ENCODE measurements around the gene MAGED4. TPM values are rescaled to one million over a fixed set of nuclear protein-coding genes. Genes with fewer than 3 reads are reported as not detected.
"Not testable (repeated sequence)": the region's sequence is repeated elsewhere in the genome, so short reads cannot be mapped to it uniquely, and the experiment has no call there.

The MAGED4 gene
- 1 to 10 TPM in 1 of 2 experiments, under 1 TPM in 1; 0.97 to 1.3 TPM for total RNA-seq

GRCh38 chrX:52184440-52185077 lies at the start of gene MAGED4:
MAGED4 (plus strand) TSS chrX:52184888; CDS start chrX:52185923, 1,035 bp downstream.
- not testable (repeated sequence) for H3K27ac Mint-ChIP-seq, H3K4me1 Mint-ChIP-seq, H3K4me3 Mint-ChIP-seq, H3K36me3 Mint-ChIP-seq, DNase-seq, H3K27me3 Mint-ChIP-seq, H3K9me3 Mint-ChIP-seq

DNA sequence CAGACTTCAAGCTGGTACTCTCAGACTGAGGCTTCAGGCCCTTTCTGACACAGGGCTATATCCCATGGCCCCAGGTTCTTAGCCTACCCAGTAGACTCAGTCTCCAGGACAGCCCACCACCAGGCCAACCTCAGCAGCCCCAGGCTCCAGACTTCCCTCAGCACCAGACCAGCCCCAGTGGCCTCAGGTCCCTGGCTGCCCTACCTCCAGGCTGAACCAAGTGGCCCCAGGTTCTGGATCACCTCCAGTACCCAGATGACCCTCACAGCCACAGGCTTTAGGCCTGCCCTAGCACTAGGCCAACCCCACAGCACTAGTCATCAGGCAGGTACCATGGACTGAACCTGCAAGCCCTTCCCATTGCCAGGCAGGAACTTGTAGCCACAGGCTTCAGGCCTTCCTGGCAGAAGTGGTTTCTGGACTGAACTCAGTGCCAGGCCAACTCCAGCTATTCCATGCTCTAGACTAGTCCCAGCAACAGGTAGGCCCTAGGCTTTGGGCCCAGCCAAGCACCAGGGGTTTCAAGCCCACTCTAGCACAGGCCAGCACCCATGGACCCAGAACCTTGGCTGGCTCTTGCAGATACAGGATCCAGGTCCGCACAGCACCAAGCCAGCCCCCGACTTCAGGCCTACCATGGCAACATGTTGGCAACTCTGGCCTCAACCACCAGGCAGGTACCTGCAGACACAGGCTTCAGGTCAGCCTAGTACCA lies 45.7 kb upstream of the MAGED4 start:
- Mint-ChIP-seq H3K9me3 (no peaks in the 10 kb centered on the region), H3K4me3 (no peak overlapping the region), H3K4me1 (no peaks in the 10 kb centered on the region), H3K36me3 (no peaks in the 10 kb centered on the region), H3K27ac (no peak overlapping the region), H3K27me3 (no peaks in the 10 kb centered on the region)
- DNase-seq, result no peak

- no peak overlapping the region for H3K4me3 Mint-ChIP-seq
- no peaks in the 10 kb centered on the region for H3K9me3 Mint-ChIP-seq
- DNase-seq, result no peak
- no peaks in the 10 kb centered on the region for H3K36me3 Mint-ChIP-seq
- no peak overlapping the region for H3K27ac Mint-ChIP-seq
- H3K4me1 Mint-ChIP-seq, result no peaks in the 10 kb centered on the region
- H3K27me3 Mint-ChIP-seq, result no peaks in the 10 kb centered on the region
These were observed 45.2 kb upstream of the MAGED4 start for GRCh38 chrX:52139545-52139895.

GRCh38 chrX:52140020-52140419 lies 44.7 kb upstream of the MAGED4 start:
- no peak for DNase-seq
- no peaks in the 10 kb centered on the region for H3K27me3 Mint-ChIP-seq
- no peaks in the 10 kb centered on the region for H3K4me1 Mint-ChIP-seq
- no peak overlapping the region for H3K4me3 Mint-ChIP-seq
- H3K36me3 Mint-ChIP-seq, result no peaks in the 10 kb centered on the region
- H3K27ac Mint-ChIP-seq, result no peak overlapping the region
- no peaks in the 10 kb centered on the region for H3K9me3 Mint-ChIP-seq

DNA sequence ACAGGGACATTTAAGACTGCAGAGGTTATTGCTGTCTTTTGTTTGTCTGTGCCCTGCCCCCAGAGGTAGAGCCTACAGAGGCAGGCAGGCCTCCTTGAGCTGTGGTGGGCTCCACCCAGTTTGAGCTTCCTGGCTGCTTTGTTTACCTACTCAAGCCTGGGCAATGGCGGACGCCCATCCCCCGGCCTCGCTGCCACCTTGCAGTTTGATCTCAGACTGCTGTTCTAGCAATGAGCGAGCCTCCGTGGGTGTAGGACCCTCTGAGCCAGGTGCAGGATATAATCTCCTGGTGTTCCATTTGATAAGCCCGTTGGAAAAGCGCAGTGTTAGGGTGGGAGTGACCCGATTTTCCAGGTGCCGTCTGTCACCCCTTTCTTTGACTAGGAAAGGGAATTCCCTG lies 34.0 kb upstream of the MAGED4 start:
- H3K36me3 Mint-ChIP-seq, H3K4me3 Mint-ChIP-seq, DNase-seq, H3K27me3 Mint-ChIP-seq, H3K9me3 Mint-ChIP-seq, H3K27ac Mint-ChIP-seq, H3K4me1 Mint-ChIP-seq: not testable (repeated sequence)

DNA sequence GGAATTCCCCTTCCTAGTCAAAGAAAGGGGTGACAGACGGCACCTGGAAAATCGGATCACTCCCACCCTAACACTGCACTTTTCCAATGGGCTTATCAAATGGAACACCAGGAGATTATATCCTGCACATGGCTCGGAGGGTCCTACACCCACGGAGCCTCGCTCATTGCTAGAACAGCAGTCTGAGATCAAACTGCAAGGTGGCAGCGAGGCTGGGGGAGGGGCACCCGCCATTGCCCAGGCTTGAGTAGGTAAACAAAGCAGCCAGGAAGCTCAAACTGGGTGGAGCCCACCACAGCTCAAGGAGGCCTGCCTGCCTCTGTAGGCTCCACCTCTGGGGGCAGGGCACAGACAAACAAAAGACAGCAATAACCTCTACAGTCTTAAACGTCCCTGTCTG lies 24.5 kb upstream of the MAGED4 start:
- H3K4me1 Mint-ChIP-seq, result not testable (repeated sequence)

GRCh38 chrX:52166840-52167239 lies 17.8 kb upstream of the MAGED4 start:
- H3K4me1 Mint-ChIP-seq, result no peaks in the 10 kb centered on the region
- no peak for DNase-seq
- H3K4me3 Mint-ChIP-seq, result no peak overlapping the region
- H3K9me3 Mint-ChIP-seq, result peaks cover 1% of the 10 kb centered on the region
- peaks cover 9% of the 10 kb centered on the region for H3K27me3 Mint-ChIP-seq
- H3K36me3 Mint-ChIP-seq, result no peaks in the 10 kb centered on the region
- H3K27ac Mint-ChIP-seq, result no peak overlapping the region

More for the DNA sequence above, 24.5 kb upstream of the MAGED4 start:
- not testable (repeated sequence) for H3K4me3 Mint-ChIP-seq, DNase-seq, H3K9me3 Mint-ChIP-seq, H3K27ac Mint-ChIP-seq, H3K36me3 Mint-ChIP-seq, H3K27me3 Mint-ChIP-seq

DNA sequence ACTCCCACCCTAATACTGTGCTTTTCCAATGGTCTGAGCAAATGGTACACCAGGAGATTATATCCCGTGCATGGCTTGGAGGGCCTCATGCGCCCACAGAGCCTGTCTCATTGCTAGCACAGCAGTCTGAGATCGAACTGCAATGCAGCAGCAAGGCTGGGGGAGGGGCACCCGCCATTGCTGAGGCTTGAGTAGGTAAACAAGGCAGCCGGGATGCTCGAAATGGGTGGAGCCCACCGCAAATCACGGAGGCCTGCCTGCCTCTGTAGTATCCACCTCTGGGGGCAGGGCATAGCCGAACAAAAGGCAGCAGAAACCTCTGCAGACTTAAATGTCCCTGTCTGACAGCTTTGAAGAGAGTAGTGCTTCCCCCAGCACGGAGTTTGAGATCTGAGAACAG lies 13.6 kb upstream of the MAGED4 start:
- not testable (repeated sequence) for H3K4me3 Mint-ChIP-seq, DNase-seq, H3K4me1 Mint-ChIP-seq, H3K9me3 Mint-ChIP-seq, H3K27ac Mint-ChIP-seq, H3K36me3 Mint-ChIP-seq
- peaks cover 22% of the 10 kb centered on the region for H3K27me3 Mint-ChIP-seq

GRCh38 chrX:52185078-52185453 lies 378 bp downstream of the MAGED4 start:
- not testable (repeated sequence) for H3K4me1 Mint-ChIP-seq, H3K27me3 Mint-ChIP-seq, H3K36me3 Mint-ChIP-seq, H3K9me3 Mint-ChIP-seq, DNase-seq, H3K4me3 Mint-ChIP-seq, H3K27ac Mint-ChIP-seq

DNA sequence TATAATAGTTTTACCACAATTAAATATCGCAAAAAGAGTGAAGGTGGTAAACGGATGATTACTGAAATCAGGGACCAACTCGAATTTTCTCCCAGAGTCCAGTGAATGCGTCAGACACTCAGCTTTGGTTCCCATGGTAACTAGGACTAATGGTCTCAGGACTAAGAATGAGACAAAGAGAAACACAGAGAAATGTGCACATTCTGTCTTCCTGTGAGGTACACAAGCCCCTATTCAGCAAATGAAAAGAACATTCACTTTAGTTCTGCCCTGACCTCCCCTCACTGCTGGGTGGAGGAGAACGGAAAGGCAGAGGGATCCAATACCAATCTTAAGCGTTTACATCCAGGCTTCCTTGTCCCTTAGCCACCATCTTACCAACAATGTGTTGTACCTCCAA lies 26.7 kb downstream of the MAGED4 start:
- not testable (repeated sequence) for H3K36me3 Mint-ChIP-seq, H3K4me1 Mint-ChIP-seq, H3K27ac Mint-ChIP-seq, DNase-seq, H3K27me3 Mint-ChIP-seq, H3K9me3 Mint-ChIP-seq, H3K4me3 Mint-ChIP-seq

DNA sequence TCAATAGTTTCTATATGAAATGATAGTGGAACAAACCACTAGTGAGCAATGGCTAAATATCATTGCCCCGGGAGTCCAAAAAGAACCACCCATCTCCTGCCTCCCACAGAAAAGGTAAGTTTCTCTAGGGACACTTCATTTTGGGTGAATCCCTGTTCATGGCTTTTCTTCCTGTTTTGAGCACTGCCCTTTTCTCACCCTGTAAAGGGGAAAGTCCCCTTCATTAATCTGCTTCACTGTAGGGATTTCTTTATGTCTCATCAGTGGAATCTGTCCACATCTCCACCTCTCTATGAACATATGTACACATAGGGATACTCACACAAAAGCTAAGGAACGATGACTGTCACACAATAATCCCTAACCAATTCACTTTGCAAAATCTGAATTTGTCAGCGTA lies 28.6 kb downstream of the MAGED4 start:
- Mint-ChIP-seq H3K36me3 (no peaks in the 10 kb centered on the region), H3K27me3 (peaks cover 3% of the 10 kb centered on the region), H3K4me3 (no peak overlapping the region), H3K4me1 (no peaks in the 10 kb centered on the region), H3K9me3 (no peaks in the 10 kb centered on the region), H3K27ac (no peak overlapping the region)
- no peak for DNase-seq

DNA sequence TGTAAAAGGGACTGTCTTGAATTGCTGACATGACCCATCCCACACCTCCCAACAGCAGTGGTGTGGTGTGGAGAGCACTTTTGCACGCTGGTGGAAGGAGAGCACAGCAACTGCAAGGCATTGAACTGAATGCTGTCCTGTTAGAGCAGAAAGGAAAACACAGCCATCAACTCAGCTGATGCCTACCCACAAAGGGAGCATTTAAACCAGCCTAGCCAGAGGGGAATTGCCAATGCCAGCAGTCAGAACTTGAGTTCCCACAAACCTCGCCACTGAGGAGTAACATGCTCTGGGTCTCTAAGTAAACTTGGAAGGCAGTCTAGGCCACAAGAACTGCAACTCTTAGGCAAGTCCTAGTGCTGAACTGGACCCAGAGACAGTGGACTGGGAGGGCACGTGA lies 31.9 kb downstream of the MAGED4 start:
- H3K4me3 Mint-ChIP-seq, result no peak overlapping the region
- H3K4me1 Mint-ChIP-seq, result no peaks in the 10 kb centered on the region
- H3K27me3 Mint-ChIP-seq, result peaks cover 8% of the 10 kb centered on the region

GRCh38 chrX:52217494-52218160 lies 32.9 kb downstream of the MAGED4 start:
- H3K27ac Mint-ChIP-seq, result no peak overlapping the region

More for the DNA sequence above, 31.9 kb downstream of the MAGED4 start:
- no peak for DNase-seq
- Mint-ChIP-seq H3K27ac (no peak overlapping the region), H3K9me3 (no peaks in the 10 kb centered on the region), H3K36me3 (no peaks in the 10 kb centered on the region)

GRCh38 chrX:52220936-52221335 lies 36.2 kb downstream of the MAGED4 start:
- H3K4me3 Mint-ChIP-seq, result no peak overlapping the region
- no peak for DNase-seq
- H3K27ac Mint-ChIP-seq, result no peak overlapping the region
- no peaks in the 10 kb centered on the region for H3K36me3 Mint-ChIP-seq
- H3K4me1 Mint-ChIP-seq, result no peaks in the 10 kb centered on the region
- peaks cover 5% of the 10 kb centered on the region for H3K27me3 Mint-ChIP-seq
- H3K9me3 Mint-ChIP-seq, result no peaks in the 10 kb centered on the region

More at GRCh38 chrX:52217494-52218160, 32.9 kb downstream of the MAGED4 start:
- peaks cover 8% of the 10 kb centered on the region for H3K27me3 Mint-ChIP-seq
- no peaks in the 10 kb centered on the region for H3K4me1 Mint-ChIP-seq
- no peaks in the 10 kb centered on the region for H3K36me3 Mint-ChIP-seq
- no peaks in the 10 kb centered on the region for H3K9me3 Mint-ChIP-seq
- DNase-seq, result no peak
- H3K4me3 Mint-ChIP-seq, result no peak overlapping the region

All from activated naive CD8-positive, alpha-beta T cell treated with anti-CD3 and anti-CD28 coated beads for 36 hours (primary cell).